HG03521 (cell line): ENCODE results near the gene CCDC112.

Experiments
- ATAC-seq: cut with Tn5 transposase; IDR thresholded peaks from one replicate; pipeline ENCODE4 v1.9.1; 2021; ENCODE audit warnings: mild to moderate bottlenecking, moderate library complexity; ENCODE audit not compliant: unreplicated experiment

CCDC112 gene

GRCh38 chr5:115319007-115319406 is 22.6 kb upstream of the CCDC112 start:
- no peak for ATAC-seq

GRCh38 chr5:115317736-115318135 is 21.3 kb upstream of the CCDC112 start:
- ATAC-seq, result no peak

GRCh38 chr5:115317320-115317719 is 20.9 kb upstream of the CCDC112 start:
- ATAC-seq, result no peak

- no peak for ATAC-seq
Measured at GRCh38 chr5:115313632-115314031, 17.2 kb upstream of the CCDC112 start.

- ATAC-seq, result no peak
Measured at GRCh38 chr5:115313052-115313451, 16.6 kb upstream of the CCDC112 start.

GRCh38 chr5:115309751-115310370 is 13.4 kb upstream of the CCDC112 start:
- no peak for ATAC-seq

DNA sequence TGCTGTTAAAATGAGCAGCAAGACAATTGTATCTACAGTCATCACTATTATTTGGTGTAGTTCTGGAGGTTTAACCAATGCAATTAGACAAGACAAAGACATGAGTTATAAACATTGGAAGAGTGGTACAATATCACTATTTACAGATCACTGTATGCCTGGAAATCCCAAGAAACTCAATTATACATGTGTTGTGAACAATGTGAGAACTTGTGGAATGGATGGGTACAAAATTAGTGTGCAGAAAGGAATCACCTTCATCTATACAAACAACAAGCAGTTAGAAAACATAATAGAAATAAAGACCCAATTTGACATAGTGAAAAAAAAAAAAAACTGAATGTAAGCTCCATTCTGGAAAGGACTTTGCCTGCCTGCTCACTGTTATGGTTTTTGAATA is 12.4 kb upstream of the CCDC112 start:
- ATAC-seq, result no peak

DNA sequence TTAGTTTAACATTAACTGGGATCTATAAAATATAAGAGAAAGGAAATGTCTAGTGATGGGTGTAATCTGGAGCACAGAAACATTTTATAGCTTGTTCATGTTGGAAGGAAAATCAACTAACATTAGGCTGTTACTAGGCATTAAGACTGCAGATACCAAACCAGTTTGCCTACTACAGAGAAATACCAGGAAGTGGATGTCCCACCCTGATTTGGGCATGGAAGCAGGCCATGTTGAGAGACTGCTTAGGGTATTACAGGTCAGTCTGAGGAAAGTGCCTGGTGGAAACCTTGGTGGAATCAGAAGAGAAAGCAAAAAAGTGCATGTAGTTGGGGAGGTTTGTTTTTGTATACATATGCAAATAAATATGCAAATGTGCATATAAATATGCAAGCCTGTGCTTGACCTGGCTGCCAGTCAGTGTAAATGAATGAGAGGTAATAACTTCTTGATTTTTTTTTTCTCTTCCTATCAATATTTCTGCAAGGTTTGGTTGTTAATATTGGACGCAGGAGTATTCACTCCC is 9.6 kb upstream of the CCDC112 start:
- no peak for ATAC-seq

DNA sequence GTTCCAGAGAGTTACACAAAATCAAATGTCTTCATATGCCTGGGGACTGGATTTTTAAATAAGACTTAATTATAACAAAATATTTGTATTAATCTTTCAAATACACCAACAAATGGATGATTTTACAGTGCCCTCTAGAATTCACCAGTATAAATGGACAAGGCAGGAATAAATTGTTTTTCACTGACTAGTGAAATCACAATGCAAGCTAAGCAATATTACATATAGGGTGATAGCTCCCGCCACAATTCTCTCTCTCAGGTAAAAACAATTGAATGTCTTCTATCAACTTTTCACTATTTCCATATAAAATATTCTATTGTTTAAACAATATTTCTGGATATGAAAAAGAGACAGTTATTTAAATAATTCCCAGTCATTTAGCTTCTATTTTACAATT is 8.0 kb upstream of the CCDC112 start:
- ATAC-seq, result no peak

DNA sequence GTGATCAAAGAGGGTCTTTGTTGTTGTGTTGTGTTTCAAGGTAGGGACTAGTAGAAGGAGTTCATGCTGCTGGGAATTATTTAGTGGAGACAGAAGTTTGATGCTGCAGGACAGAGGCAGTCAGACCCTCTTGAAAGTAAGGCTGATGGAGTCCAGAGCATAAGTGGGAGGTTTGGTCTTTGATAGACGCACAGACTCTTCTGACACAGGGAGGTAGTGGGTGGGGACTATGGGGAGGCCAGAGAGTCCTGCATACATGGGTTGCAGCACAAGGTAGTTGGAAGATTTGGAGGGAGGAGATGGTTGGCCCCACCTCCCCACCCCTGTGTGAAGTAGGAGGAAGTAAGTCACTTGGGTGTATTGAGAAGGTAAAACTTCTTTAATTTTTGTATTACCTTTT is 2.4 kb upstream of the CCDC112 start:
- no peak for ATAC-seq

DNA sequence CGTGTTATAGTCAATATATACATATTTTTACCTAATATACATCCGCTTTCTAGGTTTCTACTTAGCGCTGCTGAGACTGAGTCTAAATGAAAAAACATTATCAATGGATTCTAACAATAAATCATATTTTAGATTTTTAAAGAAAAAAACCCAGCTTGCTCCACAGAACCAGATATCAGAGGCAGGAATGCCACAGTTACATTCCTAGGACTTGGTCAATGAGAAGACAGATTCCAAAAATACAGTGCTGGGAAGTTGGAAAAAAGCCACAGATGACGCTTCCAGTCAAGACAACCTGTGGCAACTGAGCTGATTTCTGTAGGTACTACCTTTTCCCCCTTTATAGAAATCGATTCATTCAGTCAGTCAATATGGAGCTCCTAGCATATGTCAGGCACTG is 577 bp upstream of the CCDC112 start:
- no peak for ATAC-seq

DNA sequence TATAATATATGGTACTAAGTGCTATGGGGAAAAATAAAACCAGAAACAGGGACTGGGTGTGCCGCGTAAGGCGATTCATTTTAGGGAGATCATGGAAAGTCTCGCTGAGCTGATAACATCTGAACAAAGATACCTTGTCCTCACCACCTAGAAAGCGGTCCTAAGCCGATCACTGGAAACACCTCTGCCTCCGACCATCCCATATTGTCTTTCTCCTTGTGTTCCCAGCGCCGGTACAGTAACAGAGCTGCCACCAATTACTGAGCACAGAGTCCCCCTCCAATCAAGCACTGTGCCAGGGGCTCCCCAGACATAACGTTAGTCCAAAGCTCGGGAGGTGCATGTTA is 704 bp downstream of the CCDC112 start:
- ATAC-seq, result peak; percentile 5

DNA sequence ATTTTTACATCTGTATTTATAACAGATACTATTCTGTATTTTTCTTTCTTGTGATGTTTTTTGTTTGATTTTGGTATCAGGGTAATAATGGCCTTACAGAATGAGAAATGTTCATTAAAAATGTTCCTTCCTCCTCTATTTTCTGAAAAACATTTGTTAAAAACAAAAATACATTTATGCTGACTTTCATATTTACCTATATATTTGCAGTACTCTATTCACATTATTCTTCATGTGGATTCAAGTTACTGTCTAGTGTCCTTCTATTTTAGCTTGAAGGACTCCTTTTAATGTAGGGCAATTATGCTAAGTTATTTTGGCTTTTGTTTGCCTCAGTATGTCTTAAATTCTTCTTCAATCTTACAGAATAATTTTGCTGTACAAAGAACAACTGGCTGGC is 5.1 kb downstream of the CCDC112 start:
- ATAC-seq, result no peak

- ATAC-seq, result no peak
Measured at GRCh38 chr5:115289104-115289503, 7.3 kb downstream of the CCDC112 start.

DNA sequence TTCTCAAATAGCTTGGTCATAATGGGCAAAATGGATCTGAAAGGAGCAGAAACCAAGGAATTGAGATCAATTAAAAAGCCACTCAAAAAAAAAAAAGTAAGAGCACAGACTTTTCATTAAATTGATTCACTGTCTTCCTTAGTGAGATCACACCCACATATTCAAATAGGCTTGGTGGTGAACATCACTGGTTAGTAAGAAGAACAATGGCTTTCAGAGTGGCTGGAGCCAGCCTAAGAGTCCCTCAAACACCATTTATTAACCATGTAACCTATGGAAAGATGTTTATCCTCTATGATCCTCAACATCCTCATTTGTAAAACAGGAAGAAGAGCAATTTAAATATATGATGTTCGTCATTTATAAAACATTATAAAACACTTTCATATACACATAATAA is 12.4 kb downstream of the CCDC112 start:
- ATAC-seq, result no peak

- no peak for ATAC-seq
Measured at GRCh38 chr5:115282131-115282530, 14.3 kb downstream of the CCDC112 start.

DNA sequence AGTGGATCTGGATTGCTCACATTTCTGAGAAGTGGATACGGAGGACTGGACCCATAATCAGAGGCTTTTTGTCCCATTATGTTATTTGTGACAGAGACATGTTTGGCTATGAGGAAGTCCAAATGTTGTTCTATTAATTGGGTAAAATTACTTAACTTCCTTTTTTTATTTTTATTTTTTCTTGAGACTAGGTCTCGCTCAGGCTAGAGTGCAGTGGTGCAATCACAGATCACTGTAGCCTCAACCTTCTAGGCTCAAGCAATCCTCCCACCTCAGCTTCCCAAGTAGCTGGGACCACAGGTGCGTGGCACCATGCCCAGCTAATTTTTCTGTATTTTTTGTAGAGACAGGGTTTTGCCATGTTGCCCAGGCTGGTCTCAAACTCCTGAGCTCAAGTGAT is 21.9 kb downstream of the CCDC112 start:
- ATAC-seq, result no peak

DNA sequence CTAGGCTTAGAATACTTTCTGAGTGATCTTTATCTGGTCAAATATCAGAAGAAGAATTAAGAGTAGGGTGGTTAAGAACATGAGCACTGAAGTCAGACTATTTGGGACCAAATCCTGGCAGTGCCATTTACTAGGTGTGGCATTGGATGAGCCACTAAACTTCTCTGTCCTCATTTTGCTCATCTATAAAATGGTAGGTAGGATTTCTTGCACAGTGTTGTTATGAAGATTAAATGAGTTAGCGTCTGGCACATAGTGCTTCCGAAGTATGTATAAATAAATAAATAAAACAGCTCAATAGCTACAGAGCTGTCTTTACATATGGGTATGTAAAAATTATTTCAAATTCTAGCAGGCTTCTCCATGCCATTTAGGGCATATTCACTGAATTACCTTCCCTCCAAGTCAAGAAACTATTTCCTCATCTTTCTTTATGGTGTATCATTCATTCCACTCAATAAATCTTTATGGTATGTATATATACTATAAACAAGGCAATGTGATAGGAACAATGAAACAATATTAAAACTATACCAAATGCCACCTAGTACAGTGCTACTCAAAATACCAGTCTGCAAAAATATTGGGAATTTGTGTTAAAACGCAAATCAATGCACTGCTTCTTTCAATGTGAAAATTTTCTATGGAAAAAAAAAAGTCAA is 24.0 kb downstream of the CCDC112 start:
- ATAC-seq, result no peak

GRCh38 chr5:115271295-115272050 is 25.0 kb downstream of the CCDC112 start:
- ATAC-seq, result no peak

- ATAC-seq, result no peak
Measured at GRCh38 chr5:115267617-115268016, 28.8 kb downstream of the CCDC112 start.

- ATAC-seq, result no peak
Measured at GRCh38 chr5:115265220-115265619, 31.2 kb downstream of the CCDC112 start.

DNA sequence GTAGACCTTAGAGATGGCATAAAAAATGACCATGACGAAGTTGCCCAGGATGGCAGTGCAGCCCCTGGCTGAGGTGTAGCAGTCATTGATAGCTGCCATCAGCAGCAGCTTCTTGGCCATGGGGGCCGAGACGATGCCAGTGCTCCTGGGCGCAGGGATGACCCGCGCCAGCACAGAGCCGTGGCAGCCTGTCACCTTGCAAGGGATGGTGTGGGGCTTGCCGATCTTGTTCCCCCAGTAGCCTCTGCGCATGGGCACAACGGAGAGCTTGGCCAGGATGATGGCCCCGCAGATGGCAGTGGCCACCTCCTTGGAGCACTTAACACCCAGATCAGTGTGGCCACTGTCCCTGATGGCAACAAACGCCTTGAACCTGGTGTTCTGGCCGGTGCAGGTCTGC is 31.7 kb downstream of the CCDC112 start:
- ATAC-seq, result no peak
